HG03558 (cell line): ENCODE data around the gene TNS3.
"Not testable (repeated sequence)": the region's sequence is repeated elsewhere in the genome, so short reads cannot be mapped to it uniquely, and the experiment has no call there.

ENCODE experiments used
- ATAC-seq: cut with Tn5 transposase; IDR thresholded peaks from one replicate; pipeline ENCODE4 v1.9.1; 2021; ENCODE audit warnings: moderate number of reproducible peaks; ENCODE audit not compliant: unreplicated experiment; ENCODE audit errors: extremely low read depth

The TNS3 gene

GRCh38 chr7:47581804-47582763 is at the start of gene TNS3:
TSS of gene TNS3 (minus strand) at chr7:47582111. CDS start at chr7:47439636, 142,475 bp downstream.
- ATAC-seq = no peak

DNA sequence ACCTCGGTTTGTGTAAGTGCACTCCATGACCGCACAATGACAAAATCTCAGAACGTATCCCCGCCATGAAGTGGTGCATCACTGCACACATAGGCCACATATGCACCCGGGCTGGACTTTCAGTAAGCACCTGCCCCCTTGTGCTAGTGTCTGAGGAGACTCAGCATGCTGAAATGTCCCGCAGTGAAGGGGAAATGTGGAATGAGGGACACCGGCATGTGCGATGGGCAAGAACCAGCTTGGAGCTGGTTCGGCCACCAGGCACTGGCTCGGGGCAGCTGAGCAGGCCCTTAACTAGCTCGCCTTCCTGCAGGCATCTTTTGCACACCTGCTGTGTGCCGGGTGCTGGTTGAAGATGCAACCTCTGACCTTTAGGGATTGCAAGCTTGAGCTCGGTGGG is 49.8 kb upstream of the TNS3 start:
- no peak for ATAC-seq

DNA sequence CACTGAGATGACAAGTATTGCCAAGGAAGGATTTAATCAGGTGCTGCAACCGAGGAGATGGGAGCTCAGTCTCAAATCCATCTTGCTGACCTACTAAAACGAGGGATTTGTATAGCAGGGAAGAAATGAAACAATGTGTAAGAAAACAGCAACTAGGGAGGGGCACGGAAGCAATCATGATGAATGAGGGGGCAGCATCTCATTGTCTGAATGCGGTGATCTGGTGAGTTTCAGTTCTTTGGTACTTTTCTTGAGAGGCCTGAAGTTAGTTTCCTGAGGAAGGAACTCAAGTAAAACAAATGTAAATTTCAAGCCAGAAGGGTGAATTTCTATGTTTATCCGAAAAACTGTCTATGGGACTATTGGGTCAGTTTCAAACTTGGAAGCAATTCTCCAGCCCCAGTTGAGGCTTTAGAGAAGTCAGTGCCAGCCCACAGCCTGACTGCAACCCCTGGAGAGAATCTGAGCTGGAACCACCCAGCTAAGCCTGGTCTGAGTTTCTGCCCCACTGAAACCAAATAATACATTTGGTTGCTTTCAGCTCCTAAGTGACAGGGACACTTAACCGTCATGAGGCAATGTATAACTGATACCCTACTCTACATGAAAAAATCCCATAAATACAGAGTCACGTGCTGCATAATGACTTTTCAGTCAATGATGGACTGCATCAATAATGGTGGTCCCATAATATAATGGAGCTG is 45.8 kb upstream of the TNS3 start:
- ATAC-seq = no peak

GRCh38 chr7:47625861-47626715 is 44.2 kb upstream of the TNS3 start:
- no peak for ATAC-seq

- no peak for ATAC-seq
Measured at GRCh38 chr7:47624689-47625088, 42.8 kb upstream of the TNS3 start.

DNA sequence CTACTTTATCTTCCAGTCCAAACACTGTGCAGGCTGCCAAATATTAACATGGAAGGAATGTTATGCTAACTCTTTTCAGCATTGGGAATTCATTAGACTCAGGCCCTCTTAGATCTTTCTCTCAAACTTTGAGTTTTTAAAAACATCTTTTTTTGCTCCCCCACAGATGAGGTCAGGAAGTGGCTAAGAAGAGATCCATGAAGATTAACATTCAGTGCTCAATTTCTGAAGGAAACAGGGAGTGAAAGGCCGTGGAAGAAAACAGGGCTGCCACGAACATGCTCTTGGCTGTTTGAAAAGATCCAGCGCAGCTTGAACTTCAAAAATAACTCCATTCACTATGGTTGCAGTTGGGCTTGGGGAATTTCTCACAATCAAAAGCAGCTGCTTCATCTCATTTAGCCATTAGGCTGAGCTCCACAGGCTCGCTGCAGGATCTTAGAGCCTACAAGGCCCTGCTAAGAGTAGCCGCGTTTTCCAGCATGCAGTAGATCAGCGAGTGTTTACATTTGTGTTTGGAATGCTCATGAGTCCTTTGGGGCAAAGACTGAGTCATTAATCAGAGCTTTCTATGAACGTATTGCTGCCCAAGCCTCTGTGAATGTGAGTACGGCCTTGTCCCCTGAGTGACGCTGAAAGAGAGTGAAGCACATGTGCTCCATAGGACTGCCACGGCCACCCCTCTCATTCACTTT is 41.2 kb upstream of the TNS3 start:
- ATAC-seq = no peak

DNA sequence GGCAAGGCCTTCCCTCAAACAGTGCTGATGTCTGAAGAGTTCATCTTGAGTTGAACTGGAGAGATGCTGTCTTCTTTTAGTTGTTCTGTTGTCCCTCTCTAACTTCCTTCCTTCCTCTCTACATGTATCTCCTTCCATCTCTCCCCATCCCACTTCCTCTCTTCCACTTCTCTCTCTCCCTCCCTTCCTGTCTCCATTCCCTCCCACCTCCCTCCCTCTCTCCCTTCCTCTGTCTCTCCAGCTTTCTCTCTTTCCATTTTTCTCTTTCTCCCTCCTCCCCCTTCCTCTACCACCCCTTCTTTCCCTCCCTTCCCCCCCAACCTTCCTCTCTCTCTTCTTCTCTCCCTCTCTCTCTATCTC is 40.7 kb upstream of the TNS3 start:
- no peak for ATAC-seq

- ATAC-seq = no peak
Measured at GRCh38 chr7:47621979-47622561, 40.2 kb upstream of the TNS3 start.

DNA sequence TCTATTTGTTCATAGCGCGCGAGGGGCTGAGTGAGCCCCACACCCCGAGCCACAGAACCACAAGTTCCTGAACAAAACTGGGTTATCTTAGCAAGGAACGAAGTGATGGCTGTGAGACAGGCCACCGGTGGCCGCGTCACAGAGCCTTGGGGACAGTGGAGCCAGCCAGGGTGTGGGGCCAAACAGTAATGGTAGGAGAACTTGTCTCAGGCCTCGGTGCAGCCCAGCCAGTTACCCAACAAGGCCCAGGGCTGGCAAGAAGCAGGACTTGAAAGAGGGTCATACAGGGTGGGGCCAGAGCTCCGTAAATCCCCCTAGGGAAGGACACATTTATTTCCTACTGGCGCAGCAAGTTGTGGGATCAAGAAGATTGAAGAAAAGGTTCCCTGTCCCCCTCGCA is 39.4 kb upstream of the TNS3 start:
- ATAC-seq = no peak

- ATAC-seq = no peak
Measured at GRCh38 chr7:47619806-47620205, 37.9 kb upstream of the TNS3 start.

- no peak for ATAC-seq
Measured at GRCh38 chr7:47617131-47617530, 35.2 kb upstream of the TNS3 start.

DNA sequence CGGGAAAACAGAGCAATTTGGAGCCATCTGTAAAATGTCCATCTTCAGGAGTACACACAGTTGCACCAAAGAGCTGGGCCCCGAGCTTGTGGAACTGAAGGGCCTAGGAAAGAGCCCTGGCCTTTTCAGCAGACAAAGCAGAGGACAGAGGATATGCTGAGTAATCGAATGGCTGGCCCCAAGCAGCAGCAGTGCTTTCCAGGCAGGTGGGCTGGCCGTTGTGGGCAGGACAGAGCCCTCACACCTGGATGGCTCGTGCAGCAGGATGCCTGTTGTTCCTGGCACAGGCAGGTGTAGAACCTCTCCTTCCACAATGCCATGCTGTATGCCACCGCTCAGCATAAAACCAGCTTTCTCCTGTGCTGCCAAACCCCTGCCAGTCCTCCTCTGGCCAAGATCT is 32.5 kb upstream of the TNS3 start:
- no peak for ATAC-seq

DNA sequence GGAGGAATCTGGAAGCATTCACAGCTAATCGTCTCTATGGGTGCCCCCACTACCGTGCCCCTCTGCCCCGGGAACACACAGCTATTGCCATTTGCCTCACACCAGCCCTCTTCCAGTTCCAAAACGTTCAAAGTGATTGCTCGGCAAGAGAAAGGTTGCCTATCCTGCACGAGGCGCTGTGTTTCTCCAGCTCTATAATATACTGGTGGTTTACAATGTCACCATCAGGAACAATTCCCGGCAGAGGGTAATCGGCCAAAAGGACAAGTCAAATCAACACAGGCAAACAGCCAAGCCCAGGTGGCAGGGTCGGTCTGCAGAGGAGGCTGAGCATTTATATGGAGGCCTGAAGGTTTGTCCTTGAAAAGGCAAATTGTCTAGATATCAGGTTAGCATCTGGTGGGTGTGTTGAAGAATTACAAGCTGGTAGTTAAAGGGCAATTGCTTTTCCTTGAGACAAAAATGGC is 29.2 kb upstream of the TNS3 start:
- no peak for ATAC-seq

DNA sequence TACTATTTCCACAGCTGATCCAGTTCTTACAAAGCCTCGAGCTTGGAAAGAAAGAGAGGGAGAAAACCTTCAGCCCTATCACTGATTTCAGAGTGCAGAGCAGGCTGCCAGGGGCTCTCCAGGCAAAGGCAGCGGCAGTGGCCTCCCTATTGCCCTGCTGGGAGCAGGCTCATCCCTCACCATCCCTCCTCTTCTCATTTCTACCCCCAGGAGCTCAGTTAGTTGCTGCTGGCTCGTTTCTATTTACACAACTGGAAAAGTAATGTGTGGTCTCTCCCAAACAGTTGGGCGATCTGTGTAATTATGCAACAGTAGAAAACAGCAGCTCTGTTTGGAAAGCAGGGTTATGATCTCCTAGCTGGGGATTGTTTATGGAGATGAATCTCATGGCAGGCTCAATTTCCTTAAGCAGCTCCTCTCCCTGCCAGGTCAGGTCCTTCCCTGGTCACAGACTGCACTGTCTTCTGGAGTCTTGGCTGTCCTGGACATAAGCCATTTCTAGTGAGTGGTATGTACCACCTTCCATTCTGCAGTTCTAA is 28.7 kb upstream of the TNS3 start:
- no peak for ATAC-seq

DNA sequence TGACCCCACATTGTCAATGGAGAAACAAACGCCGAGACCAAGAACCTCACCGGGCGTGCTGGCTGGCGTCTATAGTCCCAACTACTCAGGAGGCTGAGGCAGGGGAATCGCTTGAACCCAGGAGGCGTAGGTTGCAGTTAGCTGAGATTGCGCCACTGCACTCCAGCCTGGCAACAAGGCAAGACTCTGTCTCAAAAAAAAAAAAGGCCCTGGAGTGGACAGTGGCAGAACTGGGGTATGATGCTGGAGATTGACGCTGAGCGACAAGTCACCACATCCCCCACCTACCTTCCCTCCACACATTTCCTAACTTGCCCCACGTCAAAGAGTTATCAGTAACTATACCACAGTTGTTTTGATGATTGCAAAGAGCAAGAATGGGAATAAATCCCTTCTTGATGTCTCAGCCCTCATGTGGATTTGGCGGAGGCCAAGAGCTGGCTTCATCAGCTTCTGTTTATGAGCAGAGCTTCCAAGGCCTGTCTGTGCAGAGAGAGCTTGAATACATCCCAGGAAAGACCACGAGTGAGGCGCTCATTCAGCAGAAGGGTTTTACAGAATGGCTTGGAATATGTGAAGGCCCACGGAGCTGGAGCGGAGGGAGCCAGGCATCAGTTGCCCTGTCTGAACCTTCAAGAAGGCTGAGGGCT is 28.0 kb upstream of the TNS3 start:
- no peak for ATAC-seq

- not testable (repeated sequence) for ATAC-seq
Measured at GRCh38 chr7:47606593-47607046, 24.7 kb upstream of the TNS3 start.

GRCh38 chr7:47605816-47606575 is 24.1 kb upstream of the TNS3 start:
- no peak for ATAC-seq

DNA sequence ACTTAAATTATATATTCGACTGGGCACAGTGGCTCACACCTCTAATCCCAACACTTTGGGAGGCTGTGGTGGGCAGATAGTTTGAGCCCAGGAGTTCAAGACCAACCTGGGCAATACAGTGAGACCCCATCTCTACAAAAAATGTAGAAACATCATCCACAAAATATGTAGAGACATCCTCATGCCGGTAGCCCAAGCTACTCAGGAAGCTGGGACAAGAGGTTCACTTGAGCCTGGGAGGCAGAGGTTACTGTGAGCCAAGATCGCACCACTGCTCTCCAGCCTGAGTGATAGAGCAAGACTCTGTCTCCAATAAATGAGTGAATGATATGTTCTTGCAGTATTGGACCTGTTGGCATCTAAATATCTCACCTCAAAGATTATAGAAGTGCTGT is 22.6 kb upstream of the TNS3 start:
- no peak for ATAC-seq
